Ecto neural progenitor cell (in vitro differentiated cells): ENCODE results near the gene RBM39.
A peak's percentile ranks its signal among the peaks of the same experiment; 100 is the strongest.
"Not testable (repeated sequence)": the region's sequence is repeated elsewhere in the genome, so short reads cannot be mapped to it uniquely, and the experiment has no call there.

Experiments
- DNase-seq: peaks from one replicate; pipeline ENCODE4 v3.0.0-alpha.2; 2018; ENCODE audit warnings: low spot score

Gene RBM39

DNA sequence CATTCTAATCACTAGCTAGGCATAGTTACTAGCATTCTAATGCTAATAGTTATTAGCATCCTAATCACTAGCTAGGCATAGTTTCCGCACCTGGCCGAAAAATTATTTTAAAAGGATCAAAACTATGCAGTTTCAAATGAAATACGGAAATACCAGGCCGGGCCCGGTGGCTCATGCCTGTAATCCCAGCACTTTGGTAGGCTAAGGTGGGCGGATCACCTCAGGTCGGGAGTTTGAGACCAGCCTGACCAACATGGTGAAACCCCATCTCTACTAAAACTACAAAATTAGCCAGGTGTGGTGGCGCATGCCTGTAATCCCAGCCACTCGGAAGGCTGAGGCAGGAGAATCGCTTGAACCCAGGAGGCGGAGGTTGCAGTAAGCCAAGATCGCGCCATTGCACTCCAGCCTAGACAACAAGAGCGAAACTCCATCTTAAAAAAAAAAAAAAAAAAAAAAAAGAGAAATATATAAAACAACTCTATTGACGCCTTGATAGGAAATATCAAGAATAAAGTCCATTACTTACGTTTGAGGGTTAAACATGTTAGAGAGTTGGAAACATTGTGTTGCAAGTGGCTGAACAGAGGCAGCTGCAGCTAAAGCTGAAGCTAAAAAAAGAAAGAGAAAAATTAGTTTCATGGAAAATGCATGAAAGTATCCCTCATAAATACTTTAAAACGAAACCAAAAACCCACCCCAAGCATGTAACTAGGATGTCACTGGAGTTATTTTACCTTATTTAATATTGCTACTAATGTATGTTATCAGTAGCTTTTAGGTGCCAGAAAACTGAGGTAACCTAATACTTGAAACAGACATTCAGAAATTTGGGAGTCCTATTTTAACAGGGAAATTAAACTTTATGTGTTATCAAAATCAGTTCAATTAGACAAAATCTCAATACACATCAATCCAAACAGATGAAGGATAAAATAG, 35.2 kb downstream of the RBM39 start:
- not testable (repeated sequence) for DNase-seq

DNA sequence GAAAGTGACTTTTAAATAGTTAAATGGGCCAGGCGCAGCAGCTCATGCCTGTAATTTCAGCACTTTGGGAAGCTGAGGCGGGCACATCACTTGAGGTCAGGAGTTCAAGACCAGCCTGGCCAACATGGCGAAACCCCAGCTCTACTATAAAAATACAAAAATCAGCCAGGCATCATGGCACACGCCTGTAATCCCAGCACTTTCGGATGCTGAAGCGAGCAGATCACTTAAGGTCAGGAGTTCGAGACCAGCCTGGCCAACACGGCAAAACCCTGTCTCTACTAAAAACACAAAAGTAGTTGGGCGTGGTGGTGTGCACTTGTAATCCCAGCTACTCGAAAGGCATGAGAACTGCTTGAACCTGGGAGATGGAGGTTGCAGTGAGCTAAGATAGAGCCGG, 36.2 kb downstream of the RBM39 start:
- not testable (repeated sequence) for DNase-seq

DNA sequence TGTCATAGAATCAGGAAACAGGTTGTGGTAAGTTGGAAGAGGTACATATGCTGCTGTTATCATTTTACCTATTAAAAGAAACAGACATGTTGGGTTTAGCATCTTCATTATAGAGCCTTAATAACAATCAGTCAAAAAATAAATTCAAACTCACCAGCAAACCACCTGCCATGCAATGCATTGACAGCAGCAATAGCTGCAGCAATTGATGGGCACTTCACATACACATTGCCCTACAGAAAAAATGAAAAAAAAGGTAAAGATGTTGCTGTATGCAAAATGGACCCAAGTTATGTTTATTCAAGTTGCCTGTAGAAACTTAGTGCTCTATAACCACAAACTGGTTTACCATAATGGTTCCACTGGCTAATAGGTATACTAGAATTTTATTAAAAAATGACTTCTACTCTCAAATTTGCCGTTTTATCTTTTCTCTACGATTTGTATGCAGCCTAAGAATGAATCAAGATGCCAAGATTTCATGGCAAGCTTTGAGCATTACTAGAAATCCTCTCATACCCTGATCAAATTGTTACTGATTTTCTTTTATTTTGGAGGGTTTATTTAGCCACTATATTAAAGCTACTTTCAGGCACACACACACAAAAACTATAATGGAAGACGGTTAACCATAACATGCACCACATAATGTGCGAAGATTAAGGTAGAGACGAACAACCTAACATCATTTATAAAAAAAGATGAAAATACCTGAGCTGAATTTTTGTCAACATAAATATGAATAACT, 37.4 kb downstream of the RBM39 start:
- no peak for DNase-seq

DNA sequence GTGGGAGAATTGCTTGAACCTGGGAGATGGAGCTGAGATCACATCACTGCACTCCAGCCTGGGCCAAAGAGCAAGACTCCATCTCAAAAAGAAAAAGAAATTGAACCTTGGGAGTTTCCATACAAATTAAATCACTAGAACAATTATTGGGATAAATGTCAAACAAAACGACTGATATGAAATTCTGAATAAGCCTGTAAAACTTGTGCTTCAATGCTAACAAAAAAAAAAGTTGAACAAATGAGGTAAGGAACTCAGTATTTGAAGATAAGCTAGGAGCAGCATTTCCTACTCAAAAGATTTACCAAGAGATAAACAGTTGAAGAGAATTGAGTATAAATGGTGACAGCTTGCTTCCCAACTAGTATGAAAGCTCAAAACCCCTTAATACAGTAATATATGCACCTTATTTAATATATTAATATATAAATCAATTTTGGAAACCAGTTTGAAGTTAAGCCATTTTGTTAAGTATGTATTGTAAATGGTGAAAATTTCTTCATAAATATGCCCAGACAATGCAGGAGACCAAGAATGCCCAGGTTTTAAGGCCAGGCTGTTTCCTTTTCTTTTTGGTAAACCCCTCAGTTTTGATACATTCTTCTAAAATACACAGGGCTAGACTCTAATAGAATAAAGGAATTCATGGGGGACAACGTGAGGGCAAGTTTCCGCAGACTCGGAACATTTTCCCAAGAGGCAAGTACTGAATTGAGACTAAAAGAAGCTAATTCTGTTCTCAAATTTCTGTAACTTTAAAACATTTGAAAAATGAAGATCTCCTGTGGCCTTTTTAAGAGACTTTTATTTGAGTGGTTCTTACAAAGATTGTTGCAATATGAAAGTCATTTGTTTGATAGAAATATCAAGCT, 39.0 kb downstream of the RBM39 start:
- no peak for DNase-seq

DNA sequence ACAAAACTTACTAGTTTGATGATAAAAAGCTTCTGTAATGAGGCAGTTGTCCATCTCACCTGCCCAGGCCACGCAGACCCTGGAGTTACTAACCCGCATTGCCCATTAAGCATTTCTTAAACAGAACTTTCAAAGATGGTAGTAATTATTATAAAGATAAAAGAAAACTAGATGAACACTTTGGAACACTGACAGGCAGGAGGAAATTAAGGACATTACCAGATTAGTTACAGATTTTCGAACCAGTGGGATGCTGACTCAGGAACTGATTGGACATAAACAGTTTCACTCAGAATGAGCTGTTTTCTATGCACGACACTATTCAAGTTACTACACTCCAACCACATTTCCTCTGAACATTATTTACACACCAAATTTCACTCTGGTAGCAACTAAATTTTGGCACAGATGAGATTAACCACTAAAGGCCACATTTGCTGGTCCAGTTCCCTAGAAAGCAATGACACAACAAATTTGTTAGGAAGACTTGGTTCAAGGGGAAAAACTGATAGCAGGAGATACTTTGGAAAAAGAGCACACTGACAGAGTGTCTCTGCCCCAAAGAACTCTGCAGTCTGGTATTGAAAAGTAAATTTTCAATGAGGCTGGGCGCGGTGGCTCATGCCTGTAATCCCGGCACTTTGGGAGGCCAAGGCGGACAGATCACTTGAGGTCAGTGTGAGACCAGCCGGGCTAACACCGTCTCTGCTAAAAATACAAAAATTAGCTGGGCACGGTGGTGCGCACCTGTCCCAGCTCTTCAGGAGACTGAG, 39.8 kb downstream of the RBM39 start:
- no peak for DNase-seq

DNA sequence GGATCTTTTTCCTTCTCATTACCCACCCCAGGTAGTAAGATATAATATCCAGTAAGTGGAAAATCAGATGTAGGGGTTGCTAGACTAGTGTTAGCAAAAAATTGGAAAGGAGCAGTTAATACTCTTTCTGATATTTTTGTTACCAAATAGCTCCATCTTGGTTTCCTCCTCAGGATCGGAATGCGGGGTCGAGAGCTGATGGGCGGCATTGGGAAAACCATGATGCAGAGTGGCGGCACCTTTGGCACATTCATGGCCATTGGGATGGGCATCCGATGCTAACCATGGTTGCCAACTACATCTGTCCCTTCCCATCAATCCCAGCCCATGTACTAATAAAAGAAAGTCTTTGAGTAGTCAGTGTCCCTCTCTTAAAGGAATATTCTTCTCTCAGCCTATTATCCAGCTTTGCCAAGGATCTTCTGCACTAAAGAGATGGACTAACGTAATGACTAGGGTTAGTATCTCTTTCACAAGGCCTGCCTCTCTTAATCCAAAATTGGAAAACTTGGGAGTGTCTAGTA, 41.4 kb downstream of the RBM39 start:
- DNase-seq, result no peak

DNA sequence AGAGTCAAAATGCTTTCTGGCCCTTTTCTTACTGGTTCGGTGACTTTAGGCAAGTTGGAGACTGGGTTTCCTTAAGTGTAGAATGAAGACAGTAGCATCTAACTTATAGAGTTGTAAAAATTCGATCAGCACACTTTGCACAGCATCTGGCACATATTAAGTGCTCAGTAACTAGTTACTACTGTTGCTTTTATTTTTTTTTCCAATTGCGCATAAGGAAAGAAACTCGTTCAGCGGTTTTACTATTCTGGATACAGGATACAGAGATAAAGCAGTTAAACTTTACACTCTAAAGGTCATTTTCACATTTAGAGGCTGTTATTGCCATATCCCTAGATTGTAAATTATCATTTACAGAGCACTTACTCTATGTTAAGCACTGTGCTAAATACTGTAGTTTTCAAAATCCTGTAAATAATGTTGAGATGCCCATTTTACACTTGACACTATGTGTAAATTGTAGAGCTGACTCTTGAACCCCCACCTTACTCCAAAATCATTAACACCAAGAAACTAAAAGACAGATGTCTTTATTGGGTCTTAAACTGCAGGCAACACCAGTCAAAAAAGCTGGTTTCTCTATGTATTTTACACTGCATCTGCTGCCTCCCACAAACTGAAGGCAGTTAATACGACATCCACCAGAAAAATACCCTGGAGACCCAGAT, 42.0 kb downstream of the RBM39 start:
- DNase-seq, result no peak

DNA sequence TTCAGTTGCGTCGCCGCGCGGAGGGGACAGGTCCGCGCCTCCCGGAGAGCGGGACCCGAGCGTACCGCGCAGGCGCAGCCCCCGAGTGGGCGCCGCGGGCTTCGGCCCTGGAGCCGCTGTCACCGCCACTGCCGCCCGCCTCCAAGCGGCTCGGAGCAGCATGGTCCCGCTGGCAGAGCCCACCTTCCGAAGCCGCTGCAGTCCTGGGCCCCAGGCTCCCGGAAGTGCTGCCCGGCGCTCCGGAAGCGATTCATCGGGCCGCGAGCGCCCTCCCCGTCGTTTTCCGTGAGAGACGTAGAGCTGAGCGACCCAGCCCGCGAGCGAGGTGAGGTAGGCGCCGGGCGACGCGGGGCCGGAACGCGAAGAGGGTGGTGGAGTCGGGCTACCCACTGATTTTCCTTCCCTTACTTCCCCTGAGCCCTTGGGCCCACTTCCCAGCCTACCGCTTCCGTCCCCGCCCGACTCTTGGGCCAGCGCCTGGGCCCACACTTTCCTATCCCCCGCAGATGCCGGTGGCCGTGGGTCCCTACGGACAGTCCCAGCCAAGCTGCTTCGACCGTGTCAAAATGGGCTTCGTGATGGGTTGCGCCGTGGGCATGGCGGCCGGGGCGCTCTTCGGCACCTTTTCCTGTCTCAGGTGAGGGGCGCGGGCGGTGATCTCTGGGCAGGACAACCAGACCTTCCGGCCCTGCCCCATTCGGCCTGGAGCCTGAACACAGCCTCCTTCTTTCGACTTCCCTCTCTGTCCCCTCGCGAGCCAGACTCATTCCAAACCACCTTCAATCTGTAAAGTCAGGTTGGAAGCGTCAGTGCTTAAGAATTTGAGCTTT, 42.7 kb downstream of the RBM39 start, which contains the start of the genes NFS1 and ROMO1:
NFS1 (minus strand) TSS at position 226 of the 830 bp plus-strand sequence; CDS start at position 162, 64 bp downstream.
ROMO1 (plus strand) TSS at position 279 of the 830 bp plus-strand sequence; CDS start at position 507, 228 bp downstream.
- peak; percentile 94 for DNase-seq

DNA sequence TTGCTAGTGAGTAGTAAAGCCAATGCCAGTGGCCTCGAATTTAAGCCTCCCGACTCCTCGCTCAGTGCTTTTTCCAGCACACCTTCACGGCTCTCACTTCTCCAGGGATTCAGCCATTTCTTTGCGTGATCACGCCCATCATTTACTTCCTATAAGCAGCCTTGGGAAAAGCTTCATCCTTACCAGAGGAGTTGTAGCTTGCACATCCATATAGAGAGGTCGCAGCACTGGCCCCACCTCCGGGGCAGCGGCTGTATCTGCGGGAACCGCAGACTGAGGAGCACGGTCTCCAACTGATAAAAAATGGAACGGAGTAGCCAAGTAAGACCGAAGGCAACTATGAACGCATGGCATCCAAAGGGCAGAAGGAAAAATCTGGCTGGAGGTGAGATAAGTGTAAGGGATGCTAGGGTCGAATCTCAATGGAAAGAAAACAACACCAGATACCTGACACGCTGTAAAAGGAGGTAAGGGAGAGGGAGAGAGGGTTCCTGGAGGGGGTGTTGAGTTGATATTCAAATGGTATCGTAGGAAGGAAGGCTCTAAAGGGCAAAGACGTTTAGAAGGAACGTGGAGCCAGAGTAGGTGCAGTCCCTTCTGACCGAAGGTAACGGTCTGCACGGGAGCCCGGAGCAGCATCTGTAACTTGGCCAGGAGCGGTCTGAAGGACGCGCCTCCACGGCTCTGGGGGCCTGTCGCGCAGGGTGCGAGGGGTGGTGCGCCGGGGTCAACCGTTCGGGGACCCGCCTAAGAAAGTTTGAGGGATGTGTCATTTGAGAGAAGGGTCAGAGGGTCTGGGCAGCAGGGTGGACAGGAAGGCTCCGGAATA, 43.5 kb downstream of the RBM39 start:
- DNase-seq, result no peak

DNA sequence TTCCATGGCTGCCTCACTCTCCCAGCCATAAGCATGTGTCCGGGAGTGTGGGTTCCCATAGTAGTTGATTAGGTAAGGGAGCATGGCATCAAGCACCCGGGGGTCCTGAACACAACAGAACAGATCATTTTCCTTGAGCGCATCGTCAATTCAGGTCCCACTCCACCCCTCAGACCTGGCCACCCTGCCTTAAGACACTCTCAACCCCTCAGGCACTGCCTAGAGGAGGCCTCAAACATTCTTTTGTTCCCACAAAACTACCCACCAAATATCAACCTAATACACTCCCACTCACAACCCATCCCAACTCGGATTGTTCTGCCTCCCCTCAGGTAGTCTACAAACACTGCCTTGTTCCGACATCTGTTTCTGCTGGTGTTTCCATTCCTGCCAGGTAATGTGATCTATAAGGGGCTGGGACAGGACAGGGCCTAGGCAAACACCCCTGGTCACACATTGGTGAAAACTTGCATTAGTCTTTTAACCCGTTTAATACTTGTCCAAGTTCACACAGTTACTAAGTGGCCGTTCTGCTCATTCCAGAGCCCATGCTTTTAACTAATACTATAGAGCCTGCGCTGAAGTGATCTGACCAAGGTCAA, 44.3 kb downstream of the RBM39 start:
- no peak for DNase-seq

DNA sequence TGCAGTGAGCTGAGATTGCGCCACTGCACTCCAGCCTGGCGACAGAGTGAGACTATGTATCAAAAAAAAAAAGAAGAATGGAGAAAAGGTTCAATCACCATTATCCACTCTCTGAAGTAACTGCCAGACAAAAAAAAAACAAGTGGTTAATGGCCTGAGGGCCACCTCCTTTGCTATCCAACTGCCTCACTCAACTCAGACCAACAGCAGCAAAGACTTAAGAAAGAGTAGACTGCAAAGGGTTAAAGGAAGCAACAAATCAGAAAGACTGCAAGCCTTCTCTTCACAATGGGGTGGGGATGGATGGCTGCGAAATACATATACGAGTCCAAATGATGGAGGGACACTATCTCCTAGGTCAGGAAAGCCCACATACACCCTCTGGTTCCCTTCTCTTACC, 46.1 kb downstream of the RBM39 start:
- no peak for DNase-seq

DNA sequence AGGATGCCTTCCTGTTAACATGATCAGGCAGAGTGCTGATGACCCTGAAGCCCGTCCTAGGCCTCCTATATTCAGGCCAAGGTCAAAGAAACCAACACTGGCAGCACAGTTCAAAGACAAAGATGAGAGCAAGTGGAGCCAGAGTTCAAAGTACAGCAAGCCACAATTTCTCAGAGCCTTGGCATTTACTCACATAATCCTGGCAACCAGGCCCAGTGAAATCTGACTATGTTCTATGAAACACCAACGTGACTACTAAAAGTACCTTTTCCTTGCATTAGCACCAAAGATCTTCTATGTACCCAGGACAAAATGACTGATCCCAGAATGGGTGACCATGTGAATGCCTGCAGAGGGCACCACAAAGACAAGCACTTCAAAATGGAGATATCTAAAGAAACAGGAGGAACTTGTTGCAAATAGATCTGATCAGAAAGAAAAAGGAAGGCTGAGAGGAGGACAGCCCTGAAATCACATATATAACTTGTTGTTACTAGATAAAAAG, 46.8 kb downstream of the RBM39 start:
- DNase-seq, result no peak

DNA sequence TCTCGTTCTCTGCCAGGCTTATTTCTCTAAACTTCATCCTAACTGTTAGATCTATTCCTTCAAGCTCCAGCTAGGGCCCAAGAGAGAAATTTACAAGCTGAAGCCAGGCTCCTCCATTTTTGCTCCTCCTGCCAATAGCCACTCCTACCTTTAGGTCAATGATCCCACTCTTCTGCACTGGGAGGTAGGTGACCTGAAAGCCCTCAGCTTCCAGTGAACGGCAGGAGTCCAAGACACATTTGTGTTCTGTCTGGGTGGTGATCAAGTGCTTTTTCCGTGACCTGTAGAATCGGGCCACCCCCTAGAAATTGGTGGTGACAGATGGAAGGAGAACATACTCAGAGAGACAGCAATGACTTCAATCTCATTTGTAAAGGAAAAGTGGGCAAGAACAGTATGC, 51.8 kb downstream of the RBM39 start:
- DNase-seq, result no peak

DNA sequence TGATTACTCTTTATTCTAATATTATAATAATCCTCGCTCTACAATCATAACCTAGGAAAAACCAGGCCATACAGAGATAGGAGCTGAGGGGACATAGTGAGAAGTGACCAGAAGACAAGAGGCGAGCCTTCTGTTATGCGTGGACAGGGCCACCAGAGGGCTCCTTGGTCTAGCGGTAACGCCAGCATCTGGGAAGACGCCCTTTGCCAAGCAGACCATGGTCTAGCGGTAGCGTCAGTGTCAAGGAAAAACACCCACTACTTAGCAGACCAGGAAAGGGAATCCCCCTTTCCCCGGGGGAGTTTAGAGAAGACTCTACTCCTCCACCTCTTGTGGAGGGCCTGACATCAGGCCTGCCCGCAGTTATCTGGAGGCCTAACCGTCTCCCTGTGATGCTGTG, 55.2 kb downstream of the RBM39 start:
- not testable (repeated sequence) for DNase-seq

DNA sequence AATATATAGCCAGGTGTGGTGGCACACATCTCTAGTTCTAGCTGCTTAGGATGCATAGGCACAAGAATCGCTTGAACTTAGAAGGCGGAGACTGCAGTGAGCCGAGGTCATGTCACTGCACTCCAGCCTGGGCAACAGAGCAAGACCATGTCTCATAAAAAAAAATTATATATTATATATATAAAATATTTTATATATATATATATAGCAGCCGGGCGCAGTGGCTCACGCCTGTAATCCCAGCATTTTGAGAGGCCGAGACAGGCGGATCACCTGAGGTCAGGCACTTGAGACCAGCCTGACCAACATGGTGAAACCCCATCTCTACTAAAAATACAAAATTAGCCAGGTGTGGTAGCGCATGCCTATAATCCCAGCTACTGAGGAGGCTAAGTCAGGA, 56.7 kb downstream of the RBM39 start:
- DNase-seq, result not testable (repeated sequence)

DNA sequence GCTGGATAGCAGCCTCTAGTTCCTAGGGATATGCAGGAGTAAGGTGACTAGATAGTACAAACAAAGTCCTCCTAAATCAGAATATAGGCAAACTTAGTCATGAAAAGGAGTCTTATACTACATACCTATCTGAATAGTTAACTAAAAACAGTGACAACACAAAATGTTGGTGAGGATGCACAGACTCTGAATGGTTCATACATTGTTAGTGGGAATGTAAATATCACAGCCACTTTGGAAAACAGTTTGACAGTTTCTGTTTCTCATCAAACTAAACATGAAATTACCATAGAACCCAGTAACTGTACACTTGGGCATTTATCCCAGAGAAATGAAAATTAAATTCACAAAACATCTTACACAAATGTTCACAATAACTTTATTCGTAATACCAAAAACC, 60.1 kb downstream of the RBM39 start:
- DNase-seq, result no peak

DNA sequence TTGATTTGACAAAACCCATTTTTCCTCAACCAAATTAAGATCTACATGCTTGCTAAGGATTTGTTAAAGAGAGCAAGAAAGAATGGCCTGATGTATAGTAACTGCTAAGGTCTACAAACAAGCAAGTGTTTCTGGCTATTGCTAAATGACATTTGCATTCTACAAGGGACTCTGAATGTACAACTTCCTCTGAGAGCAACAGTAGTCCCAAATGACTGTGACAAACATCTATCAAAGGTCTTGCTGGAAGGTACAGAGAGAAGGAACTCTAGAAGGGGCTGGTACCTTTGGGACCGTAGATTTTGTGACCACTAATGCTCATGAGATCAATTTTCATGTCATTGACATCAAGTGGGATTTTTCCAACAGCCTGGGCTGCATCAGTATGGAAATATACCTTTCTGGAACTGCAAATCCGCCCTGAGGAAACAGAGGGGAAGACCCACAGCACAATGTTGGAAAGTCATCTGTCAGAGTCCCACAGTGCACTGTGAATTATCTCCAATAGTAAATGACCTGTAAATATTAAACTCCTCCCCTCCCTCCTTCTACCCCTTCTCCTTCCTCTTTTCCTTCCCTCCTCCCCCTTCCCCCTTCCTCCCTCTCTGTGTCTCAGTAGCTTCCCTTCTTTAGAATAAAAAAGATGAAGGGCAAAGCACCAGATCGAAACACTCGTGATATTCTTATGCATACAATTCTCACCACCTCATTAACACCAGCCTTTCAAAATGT, 61.4 kb downstream of the RBM39 start:
- DNase-seq, result no peak
